Suprapubic skin (tissue), 4 donors: Measurements from ENCODE around the gene RCAN2. TPM values are rescaled to one million over a fixed set of nuclear protein-coding genes. Genes with fewer than 3 reads are reported as not detected.

ENCODE experiments used
- DNase-seq, 2 donors: peaks; one replicate each; pipeline ENCODE4 v3.0.0-alpha.2; 2019; ENCODE audit warnings: low spot score in 2 of 2
- H3K27ac ChIP-seq: fragments of 200-600 bp; sonication (generic); one replicate; pipeline ENCODE4 v1.5.1; 2019
- H3K27me3 ChIP-seq: fragments of 200-600 bp; sonication (generic); one replicate; pipeline ENCODE4 v1.5.1; 2019
- H3K36me3 ChIP-seq: fragments of 200-600 bp; sonication (generic); one replicate; pipeline ENCODE4 v1.5.1; 2019
- H3K4me1 ChIP-seq: fragments of 200-600 bp; sonication (generic); one replicate; pipeline ENCODE4 v1.5.1; 2019
- H3K4me3 ChIP-seq: fragments of 200-600 bp; sonication (generic); one replicate; pipeline ENCODE4 v1.5.1; 2019; ENCODE audit warnings: mild to moderate bottlenecking
- H3K9me3 ChIP-seq: fragments of 200-600 bp; sonication (generic); one replicate; pipeline ENCODE4 v1.5.1; 2019
- EP300 ChIP-seq: sonication (generic); formaldehyde crosslinking; IDR thresholded peaks from one replicate; pipeline ENCODE4 v1.6.1; 2017; ENCODE audit warnings: antibody characterized with exemption
- POLR2A ChIP-seq, 2 donors: fragments of 450-650 bp; IDR thresholded peaks; one replicate each; pipeline ENCODE4 v1.6.1; 2017; ENCODE audit warnings: antibody characterized with exemption in 2 of 2, mild to moderate bottlenecking in 2 of 2, moderate library complexity in 2 of 2
- POLR2AphosphoS5 ChIP-seq, 3 donors: sonication (generic); formaldehyde crosslinking; IDR thresholded peaks; one replicate each; pipeline ENCODE4 v1.6.1; 2017; ENCODE audit warnings: antibody characterized with exemption in 3 of 3
- WGBS: methylation state at CpG from one replicate; pipeline ENCODE4 v1.1.5; 2018; 5-methylcytosine and 5-hydroxymethylcytosine counted together
- total RNA-seq, 4 donors: library from RNA; depleted of rRNA; stranded (reverse); fragments of >200 nt; gene quantifications; one replicate each; pipeline ENCODE4 v1.1.0, GENCODE V29; 2016
- TF ChIP-seq, protein P1 (sequence below), 2 donors: fragments of 200-600 bp in 1 of 2; fragments of 450-650 bp in 1 of 2; sonication (generic) in 1 of 2; IDR thresholded peaks; one replicate each; pipeline ENCODE4 v1.5.1; 2016 to 2019; ENCODE audit warnings: antibody characterized with exemption in 2 of 2, mild to moderate bottlenecking in 1 of 2, moderate library complexity in 1 of 2

Gene RCAN2
- total RNA-seq, 4 donors from 2014 or later: 6.7 to 15.3 (median 13.8) TPM

DNA sequence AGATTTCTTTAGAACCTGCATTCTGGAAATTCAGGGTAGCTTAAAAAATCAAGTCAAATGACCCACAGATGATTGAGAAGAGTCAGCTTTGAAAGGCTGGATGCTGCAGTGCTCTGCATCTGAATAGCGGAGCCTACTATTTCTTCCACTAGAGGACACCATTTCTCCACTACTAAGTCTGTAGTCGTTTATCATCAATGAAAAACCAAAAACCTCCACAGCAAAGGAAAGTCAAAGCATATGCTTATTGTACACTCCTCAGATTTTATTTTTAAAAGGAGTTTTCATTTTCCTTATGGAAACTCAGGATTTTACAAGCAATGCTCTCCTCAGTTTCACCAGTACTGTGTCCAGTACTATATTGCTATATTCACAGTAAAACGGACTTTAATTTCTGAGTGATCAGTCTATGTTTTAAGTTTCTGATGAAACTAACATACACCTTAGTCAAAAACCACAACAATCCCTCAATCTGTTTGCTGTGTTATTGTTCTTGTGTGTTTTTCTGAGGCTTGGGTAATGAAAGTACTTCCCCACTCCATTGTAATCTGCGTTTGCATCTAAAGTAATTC, 269.9 kb downstream of the RCAN2 start:
- TF ChIP-seq, protein P1, sequence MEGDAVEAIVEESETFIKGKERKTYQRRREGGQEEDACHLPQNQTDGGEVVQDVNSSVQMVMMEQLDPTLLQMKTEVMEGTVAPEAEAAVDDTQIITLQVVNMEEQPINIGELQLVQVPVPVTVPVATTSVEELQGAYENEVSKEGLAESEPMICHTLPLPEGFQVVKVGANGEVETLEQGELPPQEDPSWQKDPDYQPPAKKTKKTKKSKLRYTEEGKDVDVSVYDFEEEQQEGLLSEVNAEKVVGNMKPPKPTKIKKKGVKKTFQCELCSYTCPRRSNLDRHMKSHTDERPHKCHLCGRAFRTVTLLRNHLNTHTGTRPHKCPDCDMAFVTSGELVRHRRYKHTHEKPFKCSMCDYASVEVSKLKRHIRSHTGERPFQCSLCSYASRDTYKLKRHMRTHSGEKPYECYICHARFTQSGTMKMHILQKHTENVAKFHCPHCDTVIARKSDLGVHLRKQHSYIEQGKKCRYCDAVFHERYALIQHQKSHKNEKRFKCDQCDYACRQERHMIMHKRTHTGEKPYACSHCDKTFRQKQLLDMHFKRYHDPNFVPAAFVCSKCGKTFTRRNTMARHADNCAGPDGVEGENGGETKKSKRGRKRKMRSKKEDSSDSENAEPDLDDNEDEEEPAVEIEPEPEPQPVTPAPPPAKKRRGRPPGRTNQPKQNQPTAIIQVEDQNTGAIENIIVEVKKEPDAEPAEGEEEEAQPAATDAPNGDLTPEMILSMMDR (IDR thresholded peaks at IDR 0.05): peak; percentile 58 to 66
- no peak for TF ChIP-seq POLR2A (IDR thresholded peaks at IDR 0.05)
- WGBS: 48% methylated on average over 4 of the region's 4 CpGs
- DNase-seq: no peak
- no peak overlapping the region for H3K4me3 ChIP-seq
- no peaks in the 10 kb centered on the region for H3K36me3 ChIP-seq
- no peaks in the 10 kb centered on the region for H3K9me3 ChIP-seq
- H3K4me1 ChIP-seq: peaks cover 19% of the 10 kb centered on the region
- H3K27ac ChIP-seq: no peak overlapping the region
- no peaks in the 10 kb centered on the region for H3K27me3 ChIP-seq

DNA sequence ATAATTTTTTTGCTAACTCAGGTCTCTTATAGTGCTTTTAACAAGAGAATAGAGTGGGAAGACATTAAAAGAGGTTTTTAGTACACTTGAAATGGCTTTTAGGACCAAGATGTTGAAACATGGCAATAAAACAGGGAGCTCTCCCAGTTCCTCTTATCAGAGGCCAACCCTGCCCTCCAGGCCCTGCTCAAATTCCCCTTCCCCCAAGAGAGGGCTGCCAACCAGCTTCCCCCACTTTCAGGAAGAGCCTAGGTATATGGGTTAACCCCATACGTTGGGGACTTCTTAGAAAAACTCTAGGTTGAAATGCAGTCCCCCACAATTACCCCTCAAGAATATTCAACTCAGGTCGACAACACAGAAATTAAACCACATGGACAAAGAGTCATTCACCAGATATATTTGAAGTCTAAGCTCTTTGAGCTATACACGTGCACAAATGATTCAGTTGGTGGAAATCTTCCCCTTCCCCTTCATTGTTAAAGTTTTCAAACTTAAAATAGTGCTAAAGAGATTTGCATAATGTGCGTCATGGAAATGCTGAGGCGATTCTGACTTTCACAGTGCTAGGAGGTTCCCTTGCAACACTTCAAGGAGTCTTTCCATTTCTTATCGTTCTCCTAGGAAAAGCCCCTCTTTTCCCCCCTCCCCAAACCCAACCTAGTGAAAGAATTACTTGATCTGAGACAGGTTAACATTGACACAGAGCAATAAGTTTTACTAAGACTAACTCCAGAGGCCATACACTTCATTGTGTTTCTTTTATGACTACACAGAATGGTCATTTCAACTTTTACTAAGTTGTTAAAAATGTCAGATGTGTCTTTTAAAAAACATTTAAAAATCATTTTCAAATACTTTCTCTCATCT, 270.7 kb downstream of the RCAN2 start:
- H3K9me3 ChIP-seq: no peaks in the 10 kb centered on the region
- no peak for TF ChIP-seq POLR2AphosphoS5 (IDR thresholded peaks at IDR 0.05)
- no peak for TF ChIP-seq POLR2A (IDR thresholded peaks at IDR 0.05)
- TF ChIP-seq, protein P1 (IDR thresholded peaks at IDR 0.05): no peak
- TF ChIP-seq EP300: no peak
- H3K4me3 ChIP-seq: no peak overlapping the region
- DNase-seq: no peak
- no peaks in the 10 kb centered on the region for H3K36me3 ChIP-seq
- peaks cover 19% of the 10 kb centered on the region for H3K4me1 ChIP-seq
- no peak overlapping the region for H3K27ac ChIP-seq
- H3K27me3 ChIP-seq: no peaks in the 10 kb centered on the region
- 55% methylated on average over 6 of the region's 6 CpGs for WGBS

- H3K4me3 ChIP-seq: no peak overlapping the region
- H3K36me3 ChIP-seq: no peaks in the 10 kb centered on the region
- DNase-seq: no peak
- no peaks in the 10 kb centered on the region for H3K9me3 ChIP-seq
- no peak for TF ChIP-seq POLR2AphosphoS5 (IDR thresholded peaks at IDR 0.05)
- no peak for TF ChIP-seq EP300
- no peaks in the 10 kb centered on the region for H3K27me3 ChIP-seq
- H3K4me1 ChIP-seq: peaks cover 19% of the 10 kb centered on the region
- no peak overlapping the region for H3K27ac ChIP-seq
These were observed 271.6 kb downstream of the RCAN2 start for GRCh38 chr6:46219661-46220060.

DNA sequence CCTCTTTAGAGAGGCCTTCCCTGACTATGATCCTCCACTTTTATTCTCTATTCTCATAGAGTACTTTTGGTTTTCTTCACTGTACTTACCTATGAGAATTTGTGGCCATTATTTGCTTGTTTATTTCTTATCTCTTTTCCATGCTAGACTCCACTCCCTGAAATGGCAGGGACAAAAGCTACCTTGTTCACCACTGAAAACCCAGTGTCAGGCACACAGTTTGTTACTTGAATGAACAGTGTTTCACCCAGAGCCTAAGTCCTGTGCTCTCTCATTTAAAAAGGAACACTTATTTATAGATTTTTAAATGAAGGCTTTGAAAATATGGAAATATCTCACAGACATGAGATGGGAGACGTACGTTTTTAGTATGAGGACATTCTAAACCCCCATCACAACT, 272.8 kb downstream of the RCAN2 start:
- Histone ChIP-seq H3K36me3 (no peaks in the 10 kb centered on the region), H3K27me3 (no peaks in the 10 kb centered on the region), H3K27ac (peak overlapping the region; percentile 82), H3K9me3 (no peaks in the 10 kb centered on the region), H3K4me3 (no peak overlapping the region), H3K4me1 (peaks cover 19% of the 10 kb centered on the region)
- DNase-seq: no peak
- TF ChIP-seq, protein P1 (IDR thresholded peaks at IDR 0.05): no peak
- TF ChIP-seq POLR2AphosphoS5 (IDR thresholded peaks at IDR 0.05) (no peak), POLR2A (IDR thresholded peaks at IDR 0.05) (no peak), EP300 (no peak)
- WGBS: 86% methylated on average over 2 of the region's 2 CpGs

GRCh38 chr6:46217671-46218131, 273.5 kb downstream of the RCAN2 start:
- H3K4me3 ChIP-seq: no peak overlapping the region
- H3K27me3 ChIP-seq: no peaks in the 10 kb centered on the region
- no peaks in the 10 kb centered on the region for H3K36me3 ChIP-seq
- TF ChIP-seq POLR2A (IDR thresholded peaks at IDR 0.05) (no peak), EP300 (peak; percentile 64), POLR2AphosphoS5 (IDR thresholded peaks at IDR 0.05) (peak in 2 of 3 donors; percentile 70 to 88)
- H3K27ac ChIP-seq: peak overlapping the region; percentile 82
- peaks cover 19% of the 10 kb centered on the region for H3K4me1 ChIP-seq
- no peaks in the 10 kb centered on the region for H3K9me3 ChIP-seq
- DNase-seq: no peak
- WGBS: 64% methylated on average over 5 of the region's 5 CpGs

DNA sequence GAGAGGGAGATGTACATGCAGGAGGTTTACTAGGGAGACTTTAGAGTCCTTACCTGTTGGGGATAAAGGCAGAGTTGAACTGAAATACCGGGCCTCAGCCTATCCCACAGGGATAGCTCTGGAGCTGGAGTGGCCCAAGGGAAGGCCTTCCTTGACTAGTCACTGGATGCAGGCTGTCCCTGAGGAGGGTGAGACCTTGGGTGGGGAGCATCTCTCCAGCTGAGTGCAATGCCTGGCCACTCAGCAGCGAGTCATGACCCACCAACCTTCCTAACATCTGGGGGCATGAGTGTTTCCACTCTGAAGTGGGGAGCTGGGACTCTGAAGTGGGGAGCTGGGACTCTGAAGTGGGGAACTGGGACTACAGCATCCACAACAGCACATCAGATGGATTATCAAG, 274.4 kb downstream of the RCAN2 start:
- no peak overlapping the region for H3K4me3 ChIP-seq
- DNase-seq: no peak
- WGBS: 86% methylated on average over 2 of the region's 2 CpGs
- peak overlapping the region; percentile 82 for H3K27ac ChIP-seq
- TF ChIP-seq POLR2AphosphoS5 (IDR thresholded peaks at IDR 0.05): no peak
- no peak for TF ChIP-seq EP300
- TF ChIP-seq, protein P1 (IDR thresholded peaks at IDR 0.05): no peak
- no peak for TF ChIP-seq POLR2A (IDR thresholded peaks at IDR 0.05)
- H3K36me3 ChIP-seq: no peaks in the 10 kb centered on the region
- peaks cover 19% of the 10 kb centered on the region for H3K4me1 ChIP-seq
- H3K9me3 ChIP-seq: no peaks in the 10 kb centered on the region
- no peaks in the 10 kb centered on the region for H3K27me3 ChIP-seq
